Fibroblast of the conjunctiva (primary cell): ENCODE measurements around the gene HAGH.

Experiments used
- DNase-seq: peaks from one replicate; pipeline ENCODE4 v3.0.0-alpha.2; 2010; ENCODE audit warnings: low read depth

HAGH gene

GRCh38 chr16:1831186-1832075, 4.8 kb upstream of the HAGH start:
- DNase-seq = no peak

DNA sequence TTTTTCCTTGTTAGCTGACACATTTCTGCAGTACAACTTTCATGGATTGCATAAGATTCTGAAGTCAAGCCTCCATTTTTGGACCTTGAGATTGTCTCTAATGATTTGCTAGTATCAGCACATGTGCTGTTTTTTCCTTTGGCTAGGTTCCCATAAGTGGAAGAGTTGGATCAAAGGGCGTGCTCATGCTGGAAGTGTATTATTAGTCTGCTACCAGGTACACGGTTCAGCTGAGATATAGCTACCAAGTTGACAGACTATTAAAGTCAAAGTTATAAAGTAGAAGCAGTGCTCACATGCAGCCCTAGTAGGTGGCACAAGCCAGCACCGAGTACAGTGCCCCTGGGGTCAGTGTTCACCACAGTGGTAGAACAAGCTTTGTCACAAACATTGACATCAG, 3.6 kb upstream of the HAGH start:
- DNase-seq = no peak

DNA sequence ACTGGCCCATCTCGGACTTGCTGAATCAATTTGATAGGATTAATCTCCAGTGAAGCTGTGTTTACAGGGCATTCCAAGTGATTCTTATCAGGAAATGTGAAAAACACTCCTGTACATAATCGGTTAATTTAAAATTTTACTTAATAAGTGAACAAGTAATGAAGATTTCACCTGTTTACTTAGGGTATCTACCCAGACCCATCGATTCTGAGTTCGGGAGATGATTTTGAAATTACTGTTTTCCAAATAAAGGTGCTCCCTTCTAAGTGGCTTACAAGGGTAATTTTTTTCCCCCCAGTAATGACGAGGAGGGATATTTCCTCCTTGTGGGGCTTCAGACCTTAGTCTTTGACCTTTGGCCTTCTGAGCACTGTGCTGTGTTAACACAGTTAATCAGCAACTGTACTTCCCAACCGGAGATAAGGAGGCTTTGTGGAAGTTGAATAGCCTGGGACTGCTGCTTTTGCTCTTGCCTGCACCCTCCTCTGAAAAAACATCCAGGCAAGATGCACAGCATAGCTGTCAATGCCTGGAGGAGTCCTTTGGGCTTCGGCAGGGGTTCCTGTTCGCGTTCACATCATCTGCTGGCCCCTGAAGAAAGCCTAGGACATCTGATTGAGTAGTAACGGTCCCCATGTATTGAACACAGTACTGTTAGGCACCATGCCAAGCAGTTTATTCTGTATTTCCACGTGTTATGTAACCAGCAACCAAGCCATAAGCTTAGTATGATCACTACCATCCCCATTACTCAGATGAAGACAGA, 2.2 kb upstream of the HAGH start:
- no peak for DNase-seq

- DNase-seq = no peak
These were observed 548 bp downstream of the HAGH start for GRCh38 chr16:1825864-1826690.

- no peak for DNase-seq
These were observed 1.2 kb downstream of the HAGH start for GRCh38 chr16:1825381-1825863.

DNA sequence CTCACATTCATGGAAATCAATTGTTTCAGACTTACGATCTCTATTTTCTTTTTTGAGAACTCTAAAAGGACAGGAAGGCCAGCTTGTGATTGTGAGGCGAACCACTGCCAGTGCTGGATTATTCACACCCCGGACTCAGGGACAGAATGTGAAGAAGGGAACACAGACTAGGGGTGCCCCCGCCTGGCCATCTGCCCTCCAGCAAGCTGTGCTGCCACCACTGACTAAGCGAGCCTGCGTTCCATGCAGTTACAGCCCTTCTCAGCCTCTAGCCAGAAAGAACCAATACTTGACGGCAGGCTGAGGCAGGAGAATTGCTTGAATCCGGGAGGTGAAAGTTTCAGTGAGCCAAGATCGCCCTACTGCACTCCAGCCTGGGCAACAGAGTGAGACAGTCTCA, 2.8 kb downstream of the HAGH start:
- DNase-seq = peak; percentile 16

DNA sequence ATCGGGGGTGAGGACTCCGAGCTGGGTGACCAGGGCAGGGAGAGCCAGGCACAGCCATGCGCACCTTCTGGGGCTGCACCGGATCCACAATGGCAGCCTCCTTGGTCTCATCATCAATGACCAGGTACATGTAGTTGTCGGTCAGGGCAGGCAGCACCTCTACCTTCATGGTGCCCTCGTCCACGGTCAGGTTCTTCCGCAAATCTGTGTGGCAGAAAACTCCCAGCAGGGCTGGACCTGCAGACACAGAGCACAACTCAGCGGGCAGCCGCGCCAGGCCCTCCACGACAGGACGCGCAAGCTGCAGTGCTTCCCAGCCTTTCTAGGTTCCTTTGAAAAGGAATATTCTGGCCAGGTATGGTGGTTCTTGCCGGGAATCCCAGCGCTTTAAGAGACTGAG, 3.8 kb downstream of the HAGH start:
- DNase-seq = no peak

GRCh38 chr16:1821861-1822611, 4.6 kb downstream of the HAGH start:
- DNase-seq = no peak

GRCh38 chr16:1820946-1821290, 5.7 kb downstream of the HAGH start:
- no peak for DNase-seq

DNA sequence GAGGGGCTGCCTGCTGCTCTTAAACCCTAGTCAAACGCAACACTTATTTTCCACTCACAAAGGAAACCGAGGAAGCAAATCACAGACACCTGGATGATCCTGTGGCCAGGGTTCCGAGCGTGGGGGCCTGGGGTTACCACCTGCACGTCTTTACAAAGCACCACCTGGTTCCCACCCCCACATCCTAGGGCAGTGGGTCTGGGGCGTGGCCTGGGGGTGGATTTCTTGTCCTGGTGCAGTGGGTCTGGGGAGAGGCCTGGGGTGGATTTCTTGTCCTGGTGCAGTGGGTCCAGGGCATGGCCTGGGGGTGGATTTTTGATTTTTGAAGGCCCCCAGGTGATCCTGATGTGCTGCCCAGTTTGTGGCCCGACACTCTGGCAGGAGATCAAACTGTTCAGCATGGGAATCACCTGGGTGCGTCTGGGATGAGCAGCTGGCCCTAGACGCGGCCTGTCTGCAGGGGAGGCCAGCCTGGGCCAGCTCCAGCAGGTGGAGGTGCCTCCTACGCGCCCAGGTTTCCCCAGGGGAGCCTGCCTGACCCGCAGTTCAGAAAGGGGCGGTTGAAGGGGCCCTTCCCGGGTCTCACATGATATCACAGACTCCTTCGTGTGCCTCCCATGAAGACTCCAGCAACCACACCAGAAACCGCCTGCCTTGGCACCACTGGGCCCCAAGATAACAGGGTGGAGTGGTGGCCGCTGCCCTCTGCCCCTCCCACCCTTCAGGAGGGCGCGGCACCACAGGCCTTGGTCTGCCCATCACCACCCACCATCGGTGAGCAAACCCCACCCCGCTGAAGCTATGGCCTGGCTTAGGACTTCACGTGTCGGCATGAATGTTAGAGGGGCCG, 6.3 kb downstream of the HAGH start:
- no peak for DNase-seq

GRCh38 chr16:1819611-1820010, 7.0 kb downstream of the HAGH start:
- no peak for DNase-seq

- DNase-seq = no peak
These were observed 7.6 kb downstream of the HAGH start for GRCh38 chr16:1818873-1819525.

- DNase-seq = no peak
These were observed 8.3 kb downstream of the HAGH start for GRCh38 chr16:1818204-1818872.

GRCh38 chr16:1817716-1818115, 8.9 kb downstream of the HAGH start:
- DNase-seq = no peak

DNA sequence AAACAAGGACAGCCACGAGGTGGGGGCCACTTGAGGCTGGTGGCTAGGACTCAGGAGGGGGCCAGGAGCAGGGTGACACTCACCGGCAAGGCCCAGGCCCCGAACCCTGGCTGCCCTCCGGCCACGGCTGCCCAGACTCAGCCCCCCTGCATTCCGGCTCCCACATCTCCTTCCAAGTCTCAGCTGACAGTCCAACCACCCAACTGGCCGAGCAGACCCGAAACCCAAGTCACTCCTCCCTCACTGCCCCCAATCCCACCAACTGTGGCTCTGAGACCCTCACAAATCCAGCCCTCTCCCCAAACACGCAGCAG, 9.4 kb downstream of the HAGH start:
- no peak for DNase-seq

- DNase-seq = no peak
These were observed 10.0 kb downstream of the HAGH start for GRCh38 chr16:1816396-1817275.

DNA sequence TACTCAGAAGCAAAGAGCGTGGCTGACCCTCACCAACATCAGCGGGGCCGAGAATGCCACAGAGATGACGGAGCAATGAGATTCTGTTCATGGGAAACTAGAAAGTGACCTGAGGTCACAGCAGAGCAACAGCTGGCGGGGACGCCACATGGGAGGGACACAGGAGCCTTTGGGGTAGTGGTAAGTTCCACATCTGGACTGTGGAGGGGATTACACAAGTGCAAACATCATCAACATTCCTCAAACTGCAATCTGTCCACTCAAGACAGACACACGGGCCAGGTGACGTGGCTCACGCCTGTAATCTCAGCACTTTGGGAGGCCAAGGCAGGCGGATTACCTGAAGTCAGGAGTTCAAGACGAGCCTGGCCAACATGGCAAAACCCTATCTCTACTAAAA, 11.2 kb downstream of the HAGH start:
- DNase-seq = no peak

- DNase-seq = peak; percentile 43
These were observed 13.9 kb downstream of the HAGH start for GRCh38 chr16:1812732-1813163.

GRCh38 chr16:1810536-1810935, 16.1 kb downstream of the HAGH start:
- no peak for DNase-seq
